Mesothelial cell of epicardium (in vitro differentiated cells): Measurements from ENCODE around the gene GRID1. TPM values are rescaled to one million over a fixed set of nuclear protein-coding genes. Genes with fewer than 3 reads are reported as not detected.

Experiments used
- DNase-seq, 2 experiments: peaks; one replicate each; pipeline ENCODE4 v3.0.0; 2021; ENCODE audit warnings: low spot score in 2 of 2; ENCODE audit not compliant: unreplicated experiment in 2 of 2
- H3K27ac Mint-ChIP-seq: 2 replicates; pipeline ENCODE4 v1.8.0; 2021; ENCODE audit warnings: mixed read lengths
- H3K27me3 Mint-ChIP-seq: 2 replicates; pipeline ENCODE4 v1.8.0; 2021; ENCODE audit warnings: low read depth, mixed read lengths
- H3K36me3 Mint-ChIP-seq: 2 replicates; pipeline ENCODE4 v1.8.0; 2021; ENCODE audit warnings: mixed read lengths
- H3K4me1 Mint-ChIP-seq: 2 replicates; pipeline ENCODE4 v1.8.0; 2021; ENCODE audit warnings: mixed read lengths
- H3K4me3 Mint-ChIP-seq: 2 replicates; pipeline ENCODE4 v1.8.0; 2021; ENCODE audit warnings: mild to moderate bottlenecking, moderate library complexity, mixed read lengths
- H3K9me3 Mint-ChIP-seq: 2 replicates; pipeline ENCODE4 v1.8.0; 2021; ENCODE audit warnings: mixed read lengths
- total RNA-seq: library from RNA; stranded (reverse); gene quantifications from 3 replicates; pipeline ENCODE4 v1.2.1, GENCODE V29; 2021
- TF ChIP-seq, protein P1 (sequence below): fragments of 200-600 bp; sonication (generic); IDR thresholded peaks from one replicate; pipeline ENCODE4 v1.5.0; 2021; ENCODE audit warnings: antibody characterized with exemption; ENCODE audit not compliant: unreplicated experiment

The GRID1 gene
- total RNA-seq, 1 donor from 2014 or later, result 0.22 TPM

DNA sequence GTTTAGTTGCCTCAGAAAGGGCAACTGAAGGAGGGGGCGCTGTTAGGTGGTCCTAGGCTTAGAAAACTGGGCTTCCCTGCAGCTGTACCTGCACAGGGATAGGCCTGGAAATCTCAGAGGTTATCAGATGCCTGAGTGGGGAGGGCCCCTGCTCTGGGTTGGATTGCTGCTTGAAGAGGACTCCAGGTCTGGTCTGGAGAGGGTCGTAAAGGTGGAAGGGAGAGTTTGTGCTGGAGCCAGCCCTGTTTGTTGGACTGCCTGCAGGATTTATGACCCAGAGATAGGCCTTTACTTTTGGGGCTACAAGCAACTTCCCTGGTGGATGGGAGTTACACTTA is 765.9 kb downstream of the GRID1 start:
- Mint-ChIP-seq H3K27ac (no peak overlapping the region), H3K9me3 (no peaks in the 10 kb centered on the region), H3K27me3 (peaks cover 2% of the 10 kb centered on the region), H3K36me3 (no peaks in the 10 kb centered on the region), H3K4me1 (no peaks in the 10 kb centered on the region), H3K4me3 (no peak overlapping the region)
- TF ChIP-seq, protein P1, sequence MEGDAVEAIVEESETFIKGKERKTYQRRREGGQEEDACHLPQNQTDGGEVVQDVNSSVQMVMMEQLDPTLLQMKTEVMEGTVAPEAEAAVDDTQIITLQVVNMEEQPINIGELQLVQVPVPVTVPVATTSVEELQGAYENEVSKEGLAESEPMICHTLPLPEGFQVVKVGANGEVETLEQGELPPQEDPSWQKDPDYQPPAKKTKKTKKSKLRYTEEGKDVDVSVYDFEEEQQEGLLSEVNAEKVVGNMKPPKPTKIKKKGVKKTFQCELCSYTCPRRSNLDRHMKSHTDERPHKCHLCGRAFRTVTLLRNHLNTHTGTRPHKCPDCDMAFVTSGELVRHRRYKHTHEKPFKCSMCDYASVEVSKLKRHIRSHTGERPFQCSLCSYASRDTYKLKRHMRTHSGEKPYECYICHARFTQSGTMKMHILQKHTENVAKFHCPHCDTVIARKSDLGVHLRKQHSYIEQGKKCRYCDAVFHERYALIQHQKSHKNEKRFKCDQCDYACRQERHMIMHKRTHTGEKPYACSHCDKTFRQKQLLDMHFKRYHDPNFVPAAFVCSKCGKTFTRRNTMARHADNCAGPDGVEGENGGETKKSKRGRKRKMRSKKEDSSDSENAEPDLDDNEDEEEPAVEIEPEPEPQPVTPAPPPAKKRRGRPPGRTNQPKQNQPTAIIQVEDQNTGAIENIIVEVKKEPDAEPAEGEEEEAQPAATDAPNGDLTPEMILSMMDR, result no peak
- DNase-seq, result peak in 1 of 2 experiments; percentile 17

DNA sequence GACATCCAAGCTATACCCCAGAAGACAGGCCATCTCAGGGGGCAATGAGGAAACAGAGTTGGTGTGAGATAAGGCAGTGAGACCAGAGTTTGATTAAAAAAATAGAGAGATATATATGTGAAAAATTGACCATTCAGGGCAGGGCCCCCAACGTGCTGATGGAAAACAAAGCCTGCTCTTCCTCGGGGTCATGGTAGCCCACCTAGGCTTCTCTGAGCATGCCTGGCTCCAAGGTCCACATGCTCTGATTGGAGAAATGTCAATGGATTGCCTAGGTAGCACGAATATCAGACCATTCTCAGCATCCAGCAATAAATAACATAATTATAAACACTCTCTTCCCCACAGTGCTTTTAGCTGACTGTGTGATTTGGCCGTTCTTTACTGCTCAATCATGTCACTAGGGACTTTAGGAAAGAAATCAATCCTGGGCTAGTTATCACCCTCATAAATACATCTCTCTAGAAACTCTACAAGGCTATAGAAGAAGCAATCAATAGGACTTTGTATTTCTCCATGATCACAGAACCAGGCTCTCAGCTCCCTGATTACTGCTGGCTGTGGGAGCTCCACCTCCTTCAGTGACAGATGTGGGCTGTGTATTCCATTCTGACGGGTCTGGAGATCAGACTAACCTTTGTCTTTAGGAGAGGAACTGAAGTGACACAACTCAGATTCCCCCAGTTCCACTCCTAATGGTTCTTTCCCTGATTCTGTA is 766.4 kb downstream of the GRID1 start:
- no peaks in the 10 kb centered on the region for H3K9me3 Mint-ChIP-seq
- H3K27me3 Mint-ChIP-seq, result peaks cover 2% of the 10 kb centered on the region
- H3K36me3 Mint-ChIP-seq, result no peaks in the 10 kb centered on the region
- DNase-seq, result peak in 1 of 2 experiments; percentile 19
- TF ChIP-seq, protein P1, result no peak
- no peak overlapping the region for H3K27ac Mint-ChIP-seq
- no peak overlapping the region for H3K4me3 Mint-ChIP-seq
- H3K4me1 Mint-ChIP-seq, result no peaks in the 10 kb centered on the region

DNA sequence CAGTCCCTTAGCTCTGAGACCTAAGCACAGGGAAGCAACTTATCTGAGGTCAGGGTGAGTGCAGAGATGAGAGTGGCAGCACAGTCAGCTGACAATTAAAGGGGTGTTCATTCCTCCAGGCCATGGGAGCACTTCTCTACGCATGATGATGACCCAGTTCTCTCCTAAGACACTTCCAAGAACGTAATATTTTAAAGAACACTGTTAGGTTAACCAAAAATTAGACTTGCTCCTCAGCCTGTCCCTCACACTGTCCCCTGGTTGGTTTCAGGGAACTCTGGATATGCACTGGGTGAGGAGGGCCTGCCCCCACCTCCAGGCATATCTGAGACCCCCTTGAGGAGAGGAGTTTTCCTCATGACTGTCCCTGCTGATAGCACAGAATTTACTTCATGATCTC is 767.5 kb downstream of the GRID1 start:
- H3K9me3 Mint-ChIP-seq, result no peaks in the 10 kb centered on the region
- peak in 1 of 2 experiments; percentile 27 for DNase-seq
- peaks cover 2% of the 10 kb centered on the region for H3K27me3 Mint-ChIP-seq
- TF ChIP-seq, protein P1, result no peak
- no peak overlapping the region for H3K27ac Mint-ChIP-seq
- no peaks in the 10 kb centered on the region for H3K4me1 Mint-ChIP-seq
- H3K4me3 Mint-ChIP-seq, result no peak overlapping the region
- H3K36me3 Mint-ChIP-seq, result no peaks in the 10 kb centered on the region

DNA sequence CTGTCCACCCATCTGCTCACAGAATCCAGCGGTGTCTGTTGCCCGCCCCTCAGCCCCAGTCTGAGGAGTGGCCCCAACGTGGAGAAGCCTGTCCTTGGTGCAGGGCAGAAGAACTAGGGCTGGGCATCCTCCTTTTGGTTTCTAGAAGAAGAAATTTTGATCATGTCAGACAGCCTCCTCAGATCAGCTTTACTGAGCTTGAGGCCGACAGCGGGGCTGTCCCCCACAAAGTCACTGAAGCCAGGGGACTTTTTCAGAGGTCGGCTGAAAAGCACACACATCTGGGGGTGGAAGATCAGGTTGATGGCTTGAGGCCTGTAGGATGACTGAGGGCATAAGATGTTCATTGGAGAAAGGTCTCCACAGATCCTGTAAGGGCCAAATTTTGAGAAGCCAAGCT is 767.9 kb downstream of the GRID1 start:
- Mint-ChIP-seq H3K4me1 (no peaks in the 10 kb centered on the region), H3K9me3 (no peaks in the 10 kb centered on the region), H3K27me3 (peaks cover 2% of the 10 kb centered on the region), H3K27ac (no peak overlapping the region), H3K36me3 (no peaks in the 10 kb centered on the region), H3K4me3 (no peak overlapping the region)
- no peak for DNase-seq
- TF ChIP-seq, protein P1, result no peak

DNA sequence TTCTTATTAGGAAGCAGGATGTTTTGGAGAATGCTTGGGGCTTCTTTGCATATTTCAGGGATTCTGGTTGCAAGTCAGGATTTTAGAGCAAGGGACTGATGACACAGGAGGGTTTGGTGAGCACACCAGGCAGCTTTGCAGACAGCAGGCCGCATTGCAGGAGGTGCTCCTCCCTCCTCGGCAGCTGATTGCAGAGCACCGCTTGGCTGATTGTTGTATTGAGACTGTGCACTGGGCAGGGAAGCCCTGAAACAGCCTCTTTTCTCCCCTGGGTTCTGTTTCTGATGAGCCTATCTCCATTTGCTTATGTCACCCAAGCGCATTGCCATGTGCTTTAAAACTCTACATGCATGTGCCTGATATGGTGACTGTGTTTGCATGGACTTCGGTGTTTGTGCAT is 769.6 kb downstream of the GRID1 start:
- TF ChIP-seq, protein P1, result no peak
- H3K27ac Mint-ChIP-seq, result no peak overlapping the region
- no peaks in the 10 kb centered on the region for H3K4me1 Mint-ChIP-seq
- H3K36me3 Mint-ChIP-seq, result no peaks in the 10 kb centered on the region
- DNase-seq, result no peak
- H3K9me3 Mint-ChIP-seq, result no peaks in the 10 kb centered on the region
- H3K27me3 Mint-ChIP-seq, result no peaks in the 10 kb centered on the region
- H3K4me3 Mint-ChIP-seq, result no peak overlapping the region
